Fibroblast of lung (primary cell): ENCODE results near the gene CEP128. TPM values are rescaled to one million over a fixed set of nuclear protein-coding genes. Genes with fewer than 3 reads are reported as not detected.

Source experiments
- DNase-seq, 2 donors: peaks; one replicate each; pipeline versions ENCODE4 v3.0.0 to v3.0.0-alpha.2; 2010; ENCODE audit warnings: low read depth in 2 of 2
- H2AFZ ChIP-seq: 2 replicates; pipeline ENCODE4 v1.5.1; 2012; ENCODE audit warnings: low read length, control low read depth, inconsistent platforms
- H3K27ac ChIP-seq: 2 replicates; pipeline ENCODE4 v1.5.1; 2011; ENCODE audit warnings: low read length, control low read depth; ENCODE audit not compliant: insufficient read depth
- H3K27me3 ChIP-seq: 2 replicates; pipeline ENCODE4 v1.5.1; 2011; ENCODE audit warnings: mild to moderate bottlenecking, low read length; ENCODE audit not compliant: control insufficient read depth, insufficient read depth
- H3K36me3 ChIP-seq: 2 replicates; pipeline ENCODE4 v1.5.1; 2011; ENCODE audit warnings: low read length; ENCODE audit not compliant: control insufficient read depth, insufficient read depth
- H3K4me1 ChIP-seq: 2 replicates; pipeline ENCODE4 v1.5.1; 2011; ENCODE audit warnings: low read length; ENCODE audit not compliant: control insufficient read depth, insufficient read depth; ENCODE audit errors: extremely low read depth
- H3K4me2 ChIP-seq: 2 replicates; pipeline ENCODE4 v1.5.1; 2011; ENCODE audit warnings: low read length, control low read depth; ENCODE audit not compliant: insufficient read depth; ENCODE audit errors: extremely low read depth
- H3K4me3 ChIP-seq, 4 experiments: fragments of 200-600 bp in 1 of 4; sonication (generic) in 1 of 4; replicated peaks in 1 of 4; 2 replicates each; pipeline ENCODE4 v1.5.1; 2011 to 2016; ENCODE audit warnings: low read length in 4 of 4, low read depth in 3 of 4, mild to moderate bottlenecking in 3 of 4, control low read depth in 2 of 4, inconsistent platforms in 1 of 4, mixed read lengths in 1 of 4; ENCODE audit not compliant: insufficient read depth in 1 of 4; ENCODE audit errors: control extremely low read depth in 1 of 4
- H3K79me2 ChIP-seq: 2 replicates; pipeline ENCODE4 v1.5.1; 2012; ENCODE audit warnings: mild to moderate bottlenecking, low read length, inconsistent platforms; ENCODE audit not compliant: control insufficient read depth, insufficient read depth
- H3K9ac ChIP-seq: 2 replicates; pipeline ENCODE4 v1.5.1; 2011; ENCODE audit warnings: mild to moderate bottlenecking, low read length, control low read depth; ENCODE audit not compliant: insufficient read depth
- H3K9me3 ChIP-seq: 2 replicates; pipeline ENCODE4 v1.5.1; 2012; ENCODE audit warnings: low read depth, low read length; ENCODE audit not compliant: control insufficient read depth, insufficient read depth
- H4K20me1 ChIP-seq: 2 replicates; pipeline ENCODE4 v1.5.1; 2011; ENCODE audit warnings: low read length; ENCODE audit not compliant: control insufficient read depth, insufficient read depth; ENCODE audit errors: extremely low read depth
- EZH2 ChIP-seq: IDR thresholded peaks from 2 replicates; pipeline ENCODE4 v1.5.1; 2012; ENCODE audit warnings: low read length, control low read depth, mild to moderate bottlenecking; ENCODE audit errors: missing control alignments
- polyA plus RNA-seq, 2 donors: library from polyadenylated mRNA; depleted of rRNA in 1 of 2; stranded (reverse) in 1 of 2; unstranded in 1 of 2; fragments of >200 nt; gene quantifications; 2 replicates each; pipeline ENCODE4 v1.2.1, GENCODE V29; 2011 to 2012; ENCODE audit warnings: missing spikeins in 1 of 2
- total RNA-seq: library from RNA; depleted of rRNA; stranded (reverse); fragments of >200 nt; gene quantifications from 2 replicates; pipeline ENCODE4 v1.2.1, GENCODE V29; 2014
- TF ChIP-seq, protein P1 (sequence below), 2 donors: IDR thresholded peaks in 1 of 2; conservative IDR thresholded peaks in 1 of 2; 1 replicate in 1 of 2; 2 replicates in 1 of 2; pipeline ENCODE4 v1.5.1; 2011 to 2012; ENCODE audit warnings: low read length in 2 of 2, control low read depth in 1 of 2, inconsistent platforms in 1 of 2, low read depth in 1 of 2, mild to moderate bottlenecking in 1 of 2

Gene CEP128
- total and polyA plus RNA-seq, 2 donors (not counting 1 experiment from before 2014, with no cell fraction given), result 1.3 to 7.8 TPM

DNA sequence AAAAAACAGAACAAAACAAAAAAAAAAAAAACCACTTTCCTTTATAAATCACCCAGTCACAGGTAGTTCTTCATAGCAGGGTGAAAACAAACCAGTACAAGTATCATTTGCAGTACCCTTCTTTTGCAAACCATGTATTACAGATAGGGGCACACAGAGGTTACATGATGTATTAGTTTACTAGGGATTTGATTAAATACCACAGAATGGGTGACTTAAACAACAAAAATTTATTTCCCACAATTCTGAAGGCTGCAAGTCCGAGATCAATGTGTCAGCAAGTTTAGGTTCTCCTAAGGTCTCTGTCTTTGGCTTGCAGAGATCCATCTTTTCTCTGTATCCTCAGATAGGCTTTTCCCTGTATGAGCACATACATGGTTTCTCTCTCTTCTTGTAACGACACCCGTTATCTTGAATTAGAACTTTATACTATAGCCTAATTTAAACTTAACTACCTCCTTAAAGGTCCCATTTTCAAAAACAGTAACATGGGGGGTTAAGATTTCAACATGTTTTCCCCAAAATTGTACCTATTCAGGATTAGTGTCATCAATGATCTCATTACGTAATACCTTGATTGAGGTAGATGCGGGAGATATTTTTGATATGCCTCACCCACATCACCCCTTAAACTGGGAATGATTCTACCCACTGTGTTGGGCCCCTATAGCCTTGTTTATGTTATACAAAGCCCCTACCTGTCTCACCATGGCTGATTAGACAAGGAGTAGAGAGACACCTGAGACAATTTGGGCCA, 3.5 kb upstream of the CEP128 start:
- H3K27me3 ChIP-seq, result no peaks in the 10 kb centered on the region
- H4K20me1 ChIP-seq, result no peaks in the 10 kb centered on the region
- no peak overlapping the region for H3K9ac ChIP-seq
- H3K4me2 ChIP-seq, result no peak overlapping the region
- H3K27ac ChIP-seq, result no peak overlapping the region
- no peak for DNase-seq
- H3K4me1 ChIP-seq, result no peaks in the 10 kb centered on the region
- no peak overlapping the region for H3K4me3 ChIP-seq
- H2AFZ ChIP-seq, result no peak overlapping the region
- H3K79me2 ChIP-seq, result peaks cover 6% of the 10 kb centered on the region
- H3K9me3 ChIP-seq, result no peaks in the 10 kb centered on the region
- no peaks in the 10 kb centered on the region for H3K36me3 ChIP-seq
- TF ChIP-seq, protein P1, sequence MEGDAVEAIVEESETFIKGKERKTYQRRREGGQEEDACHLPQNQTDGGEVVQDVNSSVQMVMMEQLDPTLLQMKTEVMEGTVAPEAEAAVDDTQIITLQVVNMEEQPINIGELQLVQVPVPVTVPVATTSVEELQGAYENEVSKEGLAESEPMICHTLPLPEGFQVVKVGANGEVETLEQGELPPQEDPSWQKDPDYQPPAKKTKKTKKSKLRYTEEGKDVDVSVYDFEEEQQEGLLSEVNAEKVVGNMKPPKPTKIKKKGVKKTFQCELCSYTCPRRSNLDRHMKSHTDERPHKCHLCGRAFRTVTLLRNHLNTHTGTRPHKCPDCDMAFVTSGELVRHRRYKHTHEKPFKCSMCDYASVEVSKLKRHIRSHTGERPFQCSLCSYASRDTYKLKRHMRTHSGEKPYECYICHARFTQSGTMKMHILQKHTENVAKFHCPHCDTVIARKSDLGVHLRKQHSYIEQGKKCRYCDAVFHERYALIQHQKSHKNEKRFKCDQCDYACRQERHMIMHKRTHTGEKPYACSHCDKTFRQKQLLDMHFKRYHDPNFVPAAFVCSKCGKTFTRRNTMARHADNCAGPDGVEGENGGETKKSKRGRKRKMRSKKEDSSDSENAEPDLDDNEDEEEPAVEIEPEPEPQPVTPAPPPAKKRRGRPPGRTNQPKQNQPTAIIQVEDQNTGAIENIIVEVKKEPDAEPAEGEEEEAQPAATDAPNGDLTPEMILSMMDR (conservative IDR thresholded peaks at IDR 0.05 in 1 of 2, IDR thresholded peaks at IDR 0.05 in 1 of 2; ENCODE audit: low read depth in 1 of 2, low read length in 2 of 2), result no peak
- no peak for TF ChIP-seq EZH2

DNA sequence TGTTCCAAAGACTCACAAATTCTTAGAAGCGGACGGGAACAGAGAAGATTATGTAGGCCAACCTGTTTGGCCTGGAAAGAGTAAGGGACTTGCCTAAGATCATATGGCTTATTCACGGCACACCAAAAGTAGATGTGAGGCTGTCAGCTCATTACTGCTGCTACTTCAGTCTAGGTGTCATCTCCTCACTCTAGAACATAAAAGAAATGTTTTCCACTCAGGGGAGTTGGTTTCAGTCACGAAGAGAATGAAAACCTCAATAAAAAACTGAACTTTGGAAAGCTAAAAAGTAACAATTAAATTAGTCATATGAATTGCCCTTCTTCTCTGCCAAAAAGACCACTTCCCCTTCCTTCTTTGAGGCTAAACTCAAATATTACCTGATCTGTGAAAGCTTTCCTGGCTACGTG, 658 bp upstream of the CEP128 start:
- TF ChIP-seq EZH2, result no peak
- TF ChIP-seq, protein P1 (conservative IDR thresholded peaks at IDR 0.05 in 1 of 2, IDR thresholded peaks at IDR 0.05 in 1 of 2; ENCODE audit: low read depth in 1 of 2, low read length in 2 of 2), result no peak
- peak overlapping the region; percentile 93 for H2AFZ ChIP-seq
- H3K79me2 ChIP-seq, result peaks cover 6% of the 10 kb centered on the region
- no peaks in the 10 kb centered on the region for H4K20me1 ChIP-seq
- H3K27me3 ChIP-seq, result no peaks in the 10 kb centered on the region
- no peak overlapping the region for H3K9ac ChIP-seq
- no peak for DNase-seq
- H3K9me3 ChIP-seq, result no peaks in the 10 kb centered on the region
- H3K4me1 ChIP-seq, result no peaks in the 10 kb centered on the region
- peak overlapping the region; percentile 76 for H3K4me2 ChIP-seq
- peak overlapping the region; percentile 13 for H3K27ac ChIP-seq
- H3K4me3 ChIP-seq, result peak overlapping the region; percentile 26 to 69 (median 40)
- H3K36me3 ChIP-seq, result no peaks in the 10 kb centered on the region

DNA sequence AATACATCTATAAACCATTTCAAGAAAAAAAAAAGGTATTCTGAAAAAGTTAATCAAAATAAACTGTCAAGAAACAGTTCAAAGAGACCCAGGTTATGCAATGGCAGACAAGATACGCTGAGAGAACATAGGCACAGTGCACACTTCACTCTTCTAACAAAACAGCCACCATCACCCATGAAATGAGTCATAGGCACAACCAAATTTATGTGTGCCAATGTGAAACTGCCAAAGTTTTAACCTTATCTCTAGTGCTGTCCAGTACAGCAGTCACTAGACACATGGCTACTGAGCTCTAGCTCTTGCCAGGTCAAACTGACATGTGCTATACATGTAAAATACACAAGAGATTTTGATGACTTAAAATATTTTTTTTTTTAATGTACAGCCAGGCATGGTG, 1.4 kb downstream of the CEP128 start:
- no peak overlapping the region for H2AFZ ChIP-seq
- H3K4me1 ChIP-seq, result no peaks in the 10 kb centered on the region
- H3K36me3 ChIP-seq, result no peaks in the 10 kb centered on the region
- no peak overlapping the region for H3K9ac ChIP-seq
- H3K27ac ChIP-seq, result no peak overlapping the region
- no peaks in the 10 kb centered on the region for H3K27me3 ChIP-seq
- H3K79me2 ChIP-seq, result peaks cover 6% of the 10 kb centered on the region
- no peaks in the 10 kb centered on the region for H3K9me3 ChIP-seq
- H4K20me1 ChIP-seq, result no peaks in the 10 kb centered on the region
- H3K4me3 ChIP-seq, result no peak overlapping the region
- no peak for TF ChIP-seq EZH2
- TF ChIP-seq, protein P1 (conservative IDR thresholded peaks at IDR 0.05 in 1 of 2, IDR thresholded peaks at IDR 0.05 in 1 of 2; ENCODE audit: low read depth in 1 of 2, low read length in 2 of 2), result no peak
- no peak for DNase-seq
- H3K4me2 ChIP-seq, result no peak overlapping the region
